ENCODE results near the gene TAPBP.
"Not testable (repeated sequence)": the region's sequence is repeated elsewhere in the genome, so short reads cannot be mapped to it uniquely, and the experiment has no call there.

Gene TAPBP

DNA sequence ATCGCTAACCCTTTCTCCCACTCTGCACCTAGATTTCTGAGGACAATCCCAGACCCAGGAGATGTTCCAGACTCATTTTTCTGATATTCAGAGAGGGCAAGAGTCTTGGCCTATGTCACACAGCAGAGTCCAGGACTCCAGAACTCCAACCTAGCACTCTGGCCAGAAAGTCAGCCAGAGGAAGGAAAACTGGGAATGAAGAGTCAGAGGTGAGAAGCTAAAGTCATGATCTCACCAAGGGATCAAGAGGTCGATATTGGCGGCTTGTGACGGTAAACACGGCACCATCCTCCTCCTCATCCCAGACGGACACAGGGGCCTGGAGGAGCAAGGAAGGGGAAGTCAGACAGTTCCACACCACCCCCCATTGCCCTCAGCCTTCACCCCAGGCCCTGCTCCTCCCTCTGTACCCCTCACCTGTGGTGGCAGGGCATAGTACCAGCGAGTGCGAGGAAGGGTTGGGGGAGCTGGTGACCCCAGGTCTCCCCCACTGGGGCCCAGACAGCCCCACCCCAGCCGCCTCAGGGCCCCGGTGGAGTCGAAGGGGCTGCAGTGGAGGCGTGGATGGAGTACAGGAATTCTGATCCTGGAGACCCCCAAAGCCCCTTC, 17.0 kb downstream of the TAPBP start:
- DNase-seq (ENCODE audit: low read depth) = no peak

DNA sequence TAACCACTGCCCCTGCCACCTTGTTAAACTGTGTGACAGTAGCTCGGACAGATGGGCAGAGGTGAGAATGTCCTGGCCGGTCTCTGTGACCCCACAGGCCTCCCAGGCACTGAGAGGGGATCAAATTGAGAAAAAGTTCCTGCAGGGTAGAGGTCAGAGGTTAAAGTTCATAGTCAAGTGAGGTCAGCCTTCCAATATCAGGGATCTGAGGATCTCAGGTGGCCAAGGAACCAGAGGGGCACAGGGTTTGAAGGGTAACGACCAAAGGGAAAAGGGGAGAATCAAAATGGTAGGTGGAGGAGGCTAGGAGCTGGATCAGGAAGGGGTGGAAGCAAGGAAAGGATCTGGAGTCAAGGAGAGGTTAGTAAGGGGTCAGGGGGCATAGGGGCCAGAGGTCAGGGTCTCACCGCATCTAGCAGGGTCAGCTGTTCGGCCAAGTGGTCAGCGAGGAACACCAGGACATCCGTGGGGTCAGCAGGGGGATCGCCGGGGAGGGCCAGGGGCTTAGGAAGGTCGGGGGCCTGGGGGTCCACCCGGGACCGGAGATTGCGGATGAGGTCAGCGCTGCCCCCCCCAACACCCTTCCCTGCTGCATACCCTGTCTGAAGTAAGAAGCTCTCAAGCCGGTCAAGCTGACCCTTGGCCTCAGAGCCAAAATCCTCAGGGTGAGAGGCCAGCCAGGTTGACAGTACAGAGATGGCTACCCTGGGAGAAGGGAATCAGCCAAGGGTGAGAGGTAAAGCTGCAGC, 18.1 kb downstream of the TAPBP start:
- DNase-seq (ENCODE audit: low read depth) = no peak

DNA sequence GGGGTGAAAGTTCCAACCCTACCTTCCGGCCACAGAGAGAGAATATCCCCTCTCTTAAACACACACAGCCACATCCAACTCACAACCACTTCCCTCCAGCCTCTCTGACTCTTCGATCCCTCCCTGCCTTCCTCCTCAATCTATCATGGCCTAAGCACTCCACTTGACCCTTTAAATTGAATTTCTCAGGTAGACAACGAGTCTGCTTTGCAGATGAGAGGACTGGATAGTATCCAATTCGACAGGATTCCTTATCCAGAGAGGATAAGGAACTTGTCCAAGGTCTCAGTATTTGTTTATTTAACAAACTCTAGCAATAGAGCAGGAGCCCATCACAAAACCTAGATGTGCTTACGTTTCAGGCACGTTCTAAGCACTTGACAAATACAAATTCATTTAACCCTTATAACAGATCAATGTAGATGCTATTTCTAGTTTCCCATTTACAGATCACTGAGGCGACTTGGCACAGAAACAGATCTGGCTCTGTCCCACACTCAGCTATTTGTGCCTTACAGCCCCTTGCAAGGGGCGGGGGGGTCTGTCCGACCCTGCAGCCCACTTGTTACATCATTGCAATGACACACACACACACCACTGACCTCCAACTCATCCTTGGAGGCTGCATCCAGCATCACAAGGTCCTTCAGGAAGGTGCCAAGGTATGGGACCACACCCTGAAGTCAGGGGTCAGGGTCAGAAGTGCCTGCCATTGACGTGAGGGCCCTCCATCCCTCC, 19.6 kb downstream of the TAPBP start:
- no peak for DNase-seq (ENCODE audit: low read depth)

DNA sequence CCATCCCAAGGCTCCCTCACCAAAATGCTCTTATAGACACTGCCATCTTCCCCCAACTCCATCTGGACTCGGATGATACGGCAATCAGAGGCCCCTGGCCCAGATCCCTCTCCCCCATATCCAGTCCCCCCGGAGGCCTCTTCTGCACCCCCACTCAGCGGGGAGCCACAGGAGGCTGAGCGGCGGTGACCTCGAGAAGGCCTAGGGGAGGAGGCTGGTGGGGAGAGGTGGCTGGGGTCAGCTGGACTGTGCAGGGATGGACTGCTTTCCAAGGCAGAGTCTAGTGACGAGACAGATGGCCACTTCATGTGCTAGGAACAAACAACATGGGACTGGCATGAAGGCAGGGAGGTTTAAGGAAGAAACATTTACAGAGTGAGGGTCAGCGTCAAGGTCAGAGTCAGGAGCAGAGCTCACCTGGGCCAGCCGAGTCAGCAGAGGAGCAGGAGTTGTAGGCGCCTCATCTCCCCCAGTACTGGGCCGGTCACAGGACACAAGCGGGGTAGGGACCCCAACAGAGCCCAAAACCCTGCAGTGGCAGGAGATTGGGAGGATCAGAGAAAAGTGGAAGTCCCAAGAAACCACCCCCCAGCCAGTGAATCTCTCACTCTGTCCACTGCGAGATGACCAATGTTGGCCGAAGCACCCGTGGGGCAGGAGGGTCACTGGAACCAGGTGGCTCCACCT, 20.7 kb downstream of the TAPBP start:
- DNase-seq (ENCODE audit: low read depth) = no peak

DNA sequence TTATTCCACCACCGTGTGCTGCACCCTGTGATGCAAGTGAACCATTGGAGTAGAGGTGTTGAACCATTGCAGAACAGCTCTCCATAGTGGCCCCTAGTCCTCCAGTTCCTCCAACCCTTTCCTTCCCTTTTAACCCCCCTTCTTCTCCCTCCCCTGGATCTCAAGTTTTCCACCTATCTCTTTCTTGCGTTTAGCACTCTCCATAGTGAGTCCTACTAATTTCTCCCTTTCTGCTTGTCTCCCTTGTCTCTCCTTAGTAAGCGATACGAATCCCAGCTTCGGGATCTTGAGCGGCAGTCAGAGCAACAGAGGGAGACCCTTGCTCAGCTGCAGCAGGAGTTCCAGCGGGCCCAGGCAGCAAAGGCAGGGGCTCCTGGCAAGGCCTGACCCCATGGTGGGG, 23.4 kb downstream of the TAPBP start:
- no peak for DNase-seq (ENCODE audit: low read depth)

DNA sequence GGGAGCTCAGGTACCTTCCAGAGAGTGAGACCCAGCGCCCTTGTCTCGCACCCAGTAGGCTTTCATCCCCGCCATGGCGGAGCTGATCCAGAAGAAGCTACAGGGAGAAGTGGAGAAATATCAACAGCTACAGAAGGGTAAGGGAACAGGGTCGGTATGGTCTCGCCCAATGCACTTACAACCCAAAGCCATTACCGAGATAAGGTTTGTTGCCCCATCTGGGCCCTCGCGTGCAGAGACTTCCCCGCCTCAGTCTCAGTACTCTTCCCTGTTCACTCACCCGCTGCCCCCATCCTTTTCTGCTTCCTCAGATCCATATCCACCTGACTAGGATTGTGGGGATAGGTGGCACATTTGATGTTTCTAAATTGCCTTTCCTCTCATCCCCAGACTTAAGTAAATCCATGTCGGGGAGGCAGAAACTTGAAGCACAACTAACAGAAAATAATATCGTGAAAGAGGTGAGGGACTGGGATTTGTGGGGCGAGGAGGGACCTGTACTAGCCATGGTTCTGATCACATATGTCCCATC, 24.0 kb downstream of the TAPBP start:
- DNase-seq (ENCODE audit: low read depth) = no peak

DNA sequence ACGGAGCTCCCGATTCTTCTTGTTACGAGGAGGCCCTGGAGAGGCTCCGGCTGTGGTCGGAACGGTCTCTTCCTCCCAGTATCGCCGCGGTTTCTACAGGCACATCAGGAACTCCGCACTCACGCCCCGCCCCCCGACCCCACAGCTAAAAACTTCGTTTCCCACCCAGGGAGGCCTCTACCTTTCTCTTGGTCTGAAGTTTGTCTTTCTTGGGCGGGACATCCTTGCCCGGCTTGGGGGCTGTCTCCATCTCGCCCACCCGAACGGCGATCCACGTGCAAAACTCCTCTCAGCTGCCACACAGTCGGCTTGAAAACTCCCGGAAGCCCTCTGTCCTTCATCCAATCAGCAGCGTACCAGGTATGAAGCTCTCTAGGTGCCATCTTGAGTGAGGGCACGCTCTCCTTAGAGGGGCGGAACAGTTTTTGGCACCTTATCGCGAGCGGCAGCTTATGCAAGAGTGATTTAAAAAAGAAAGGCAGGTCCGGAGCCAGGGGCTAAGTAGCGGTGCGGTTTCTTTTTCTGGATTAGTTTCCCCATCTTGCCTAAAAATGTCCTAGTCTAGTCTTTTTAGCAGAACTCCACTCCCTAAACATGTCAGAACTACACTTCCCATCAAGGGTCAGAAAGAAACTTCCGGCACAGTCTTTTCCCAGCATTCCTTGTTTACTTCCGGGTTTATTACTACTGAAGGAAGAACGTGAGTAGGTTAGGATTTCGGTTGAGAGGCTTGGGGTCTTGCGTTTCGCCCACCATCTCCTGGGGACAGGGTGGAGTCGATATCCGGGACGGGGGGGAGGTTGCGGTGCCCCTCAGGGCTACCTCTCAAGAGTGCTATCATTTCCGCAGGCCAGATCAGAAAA, 24.7 kb downstream of the TAPBP start, which contains the start of the genes PFDN6 and WDR46:
TSS of gene PFDN6 (plus strand) at position 681 of the 863 bp plus-strand sequence. CDS start 256 bp downstream, outside the sequence.
TSS of gene WDR46 (minus strand) at position 319 of the 863 bp plus-strand sequence. CDS start at position 250, 69 bp downstream.
- DNase-seq (ENCODE audit: low read depth) = peak; percentile 95

DNA sequence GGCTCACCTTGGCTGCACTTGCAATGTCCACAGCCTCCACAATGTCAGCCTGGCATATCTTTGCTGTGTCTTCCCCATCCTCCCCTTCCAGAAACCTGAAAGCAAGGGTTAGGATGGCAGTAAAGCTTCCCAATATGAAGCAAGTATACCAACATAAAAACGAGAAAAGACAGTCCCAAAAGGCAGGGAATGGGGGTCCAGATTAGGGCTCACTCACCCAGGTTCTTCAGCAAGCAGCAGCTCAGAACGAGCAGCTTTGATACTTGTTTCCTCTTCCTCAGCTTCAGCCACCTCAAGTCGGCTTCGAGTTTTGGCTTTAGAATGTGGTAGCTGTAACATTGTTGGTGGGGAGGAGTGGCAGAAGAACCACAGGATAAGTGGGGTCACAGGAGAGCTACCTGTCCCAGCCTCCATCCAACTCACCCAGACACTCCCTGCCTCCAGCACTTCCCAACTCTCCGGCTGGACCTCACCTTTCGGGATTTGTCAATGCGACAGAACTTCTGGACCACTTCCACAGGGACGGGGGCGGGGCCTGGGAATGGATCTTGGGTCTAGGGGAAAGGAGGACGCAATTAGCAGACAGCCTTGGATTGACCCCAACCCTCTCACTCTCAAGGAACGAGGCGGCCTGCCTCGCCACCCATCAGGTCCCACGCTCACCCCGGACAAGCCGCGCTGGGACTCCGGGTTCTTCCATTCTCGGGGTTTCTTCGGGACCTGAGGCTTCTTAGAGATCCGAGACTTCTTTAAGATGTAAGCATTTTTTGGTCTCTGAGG, 25.5 kb downstream of the TAPBP start:
- DNase-seq (ENCODE audit: low read depth) = no peak

DNA sequence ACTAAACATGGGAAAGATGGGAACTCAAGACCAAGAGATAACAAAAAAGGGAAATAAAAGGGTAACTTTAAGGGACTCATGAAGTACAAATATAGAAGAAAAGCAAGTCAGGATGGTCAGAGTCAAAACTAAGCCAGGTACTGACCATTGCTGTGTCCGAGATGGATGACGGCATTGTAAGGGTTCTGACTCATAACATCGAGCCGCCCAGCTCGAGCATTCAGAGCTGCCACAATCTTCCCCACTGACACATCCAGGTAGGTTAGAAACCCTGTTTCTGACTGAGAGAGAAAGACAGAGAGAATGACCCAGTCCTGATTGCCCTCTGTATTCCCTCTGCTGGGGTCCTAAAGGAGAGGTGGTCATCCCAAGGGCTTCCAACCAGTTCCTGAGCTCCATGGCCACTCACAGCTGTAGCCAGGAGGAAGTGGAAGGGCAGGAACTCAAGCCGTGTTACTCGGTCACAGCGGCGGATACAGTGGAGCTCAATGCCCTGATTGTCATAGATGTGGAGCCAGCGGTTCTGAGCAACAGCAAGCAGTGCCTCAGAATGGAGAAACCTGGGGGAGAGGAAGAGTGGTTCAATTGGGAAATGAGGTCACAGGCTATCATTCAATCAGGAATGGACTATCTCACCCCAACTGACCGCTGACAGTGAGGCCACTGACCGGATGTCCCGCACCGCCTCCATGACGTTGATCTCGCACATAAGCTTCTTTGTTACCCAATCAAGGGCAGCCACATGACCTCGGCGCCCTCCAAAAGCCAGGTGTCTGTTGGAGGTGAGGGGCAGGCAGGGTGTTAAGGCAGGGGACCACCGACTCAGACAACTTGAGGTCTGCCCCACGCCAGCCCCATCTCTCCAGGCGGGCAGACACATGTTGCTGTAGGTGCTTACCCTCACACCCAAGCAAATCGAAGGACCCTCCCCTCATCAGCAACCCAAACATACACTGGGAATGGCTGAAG, 26.6 kb downstream of the TAPBP start:
- DNase-seq (ENCODE audit: low read depth) = no peak

DNA sequence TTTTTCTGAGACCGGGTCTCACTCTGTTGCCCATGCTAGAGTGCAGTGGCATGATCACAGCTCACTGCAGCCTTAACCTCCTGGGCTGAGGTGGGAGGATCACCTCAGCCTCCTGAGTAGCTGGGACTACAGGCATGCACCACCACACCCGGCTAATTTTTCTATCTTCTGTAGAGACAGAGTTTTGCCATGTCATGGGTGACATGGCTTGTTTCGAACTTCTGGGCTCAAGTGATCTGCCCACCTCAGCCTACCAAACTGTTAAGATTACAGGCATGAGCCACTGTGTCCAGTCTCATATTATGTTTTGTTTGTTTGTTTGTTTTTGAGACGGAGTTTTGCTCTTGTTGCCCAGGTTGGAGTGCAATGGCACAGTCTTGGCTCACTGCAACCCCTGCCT, 28.7 kb downstream of the TAPBP start:
- not testable (repeated sequence) for DNase-seq (ENCODE audit: low read depth)

DNA sequence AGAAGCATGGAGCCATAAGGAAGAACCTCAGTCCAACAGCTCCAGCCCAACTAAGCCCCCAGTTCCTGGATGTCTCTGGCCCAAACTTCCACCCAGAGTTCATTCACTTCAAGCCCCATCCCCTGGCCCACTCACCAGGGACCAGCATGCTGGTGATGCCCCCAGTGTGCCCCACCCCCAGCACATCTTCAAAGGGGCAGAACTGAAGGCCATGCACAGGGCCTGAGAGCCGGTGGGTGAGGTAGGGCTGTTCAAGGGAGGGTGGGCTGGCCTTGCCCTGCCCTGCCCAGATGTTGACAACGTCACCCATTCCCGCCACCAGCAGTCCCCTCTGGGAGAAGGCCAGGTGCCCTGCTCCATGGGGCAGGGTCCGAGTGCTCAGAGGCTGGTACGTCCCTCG, 33.3 kb downstream of the TAPBP start:
- no peak for DNase-seq (ENCODE audit: low read depth)

DNA sequence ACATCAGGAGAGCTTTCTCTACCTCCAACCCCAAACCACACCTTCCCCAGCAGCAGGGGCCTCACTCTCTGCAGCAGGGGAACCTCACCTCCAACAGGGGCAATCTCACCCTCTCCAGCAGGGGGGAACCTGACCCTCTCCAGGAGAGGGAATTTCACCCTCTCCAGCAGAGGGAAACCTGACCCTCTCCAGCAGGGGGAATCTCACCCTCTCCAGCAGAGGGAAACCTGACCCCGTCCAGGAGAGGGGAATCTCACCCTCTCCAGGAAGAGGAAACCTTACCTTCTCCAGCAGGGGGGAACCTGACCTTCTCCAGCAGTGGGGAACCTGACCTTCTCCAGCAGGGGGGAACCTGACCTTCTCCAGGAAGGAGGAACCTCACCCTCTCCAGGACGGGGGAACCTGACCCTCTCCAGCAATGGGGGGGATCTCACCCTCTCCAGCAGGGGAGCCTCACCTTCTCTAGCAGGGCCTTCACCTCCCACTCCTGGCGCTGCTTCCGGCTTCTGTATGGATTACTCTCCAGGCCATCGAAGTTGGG, 33.8 kb downstream of the TAPBP start:
- peak; percentile 66 for DNase-seq (ENCODE audit: low read depth)

DNA sequence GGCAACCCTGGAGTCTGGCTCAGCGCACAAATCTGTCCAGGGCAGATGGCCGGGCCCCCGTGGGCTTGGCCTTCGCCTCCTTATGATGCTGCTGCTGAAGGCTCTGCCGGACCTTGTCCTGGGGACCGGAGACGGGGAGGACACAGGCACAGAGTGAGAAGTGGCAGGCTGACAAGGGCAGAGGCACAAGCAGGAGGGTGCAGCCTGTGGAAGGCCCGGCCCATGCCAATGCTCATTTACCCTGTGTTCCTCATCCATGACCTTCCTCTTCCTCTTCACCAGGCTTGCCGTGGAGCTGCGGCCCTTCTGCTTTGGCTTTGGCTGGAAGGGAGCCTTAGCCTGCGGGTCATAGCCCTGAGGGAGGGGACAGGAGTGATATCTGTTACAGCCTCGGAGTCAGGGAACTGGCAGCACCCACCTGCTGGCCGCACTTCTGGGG, 34.6 kb downstream of the TAPBP start:
- no peak for DNase-seq (ENCODE audit: low read depth)

DNA sequence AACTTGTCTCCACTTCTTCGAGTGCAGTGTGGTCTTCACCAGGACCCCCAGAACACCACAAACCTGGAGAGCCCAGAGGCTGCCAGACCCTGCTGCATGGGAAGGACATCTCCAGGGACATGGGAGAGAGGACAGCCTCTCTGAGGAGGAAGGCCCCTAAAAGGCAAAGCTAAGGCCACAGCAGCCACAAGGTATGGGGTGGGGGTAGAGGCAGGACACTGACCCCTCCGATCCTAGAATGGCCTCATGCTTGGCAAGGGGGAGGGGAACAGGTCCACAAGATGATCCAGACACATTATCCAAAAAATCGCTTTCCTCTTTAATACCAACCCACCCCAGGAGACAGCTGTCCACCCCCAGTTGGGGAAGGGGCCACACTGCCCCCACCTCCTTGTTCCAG, 35.1 kb downstream of the TAPBP start:
- DNase-seq (ENCODE audit: low read depth) = no peak

DNA sequence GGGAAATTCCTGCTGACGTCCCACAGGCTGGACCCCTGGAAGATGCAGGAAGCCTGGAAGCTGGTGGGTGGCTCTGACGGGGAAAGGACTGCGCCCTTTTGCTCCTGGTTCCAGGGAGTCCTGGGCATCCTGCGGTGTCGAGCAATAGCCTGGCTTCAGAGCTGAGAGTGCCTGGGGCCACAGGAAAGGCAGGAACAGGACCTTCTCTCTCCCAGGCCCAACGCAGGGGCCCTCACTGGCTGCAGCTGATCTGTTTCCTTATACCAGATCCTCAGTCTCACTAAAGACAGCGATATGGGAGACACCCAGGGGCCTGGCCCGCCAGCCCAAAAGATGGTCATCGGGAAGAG, 35.5 kb downstream of the TAPBP start:
- DNase-seq (ENCODE audit: low read depth) = no peak

DNA sequence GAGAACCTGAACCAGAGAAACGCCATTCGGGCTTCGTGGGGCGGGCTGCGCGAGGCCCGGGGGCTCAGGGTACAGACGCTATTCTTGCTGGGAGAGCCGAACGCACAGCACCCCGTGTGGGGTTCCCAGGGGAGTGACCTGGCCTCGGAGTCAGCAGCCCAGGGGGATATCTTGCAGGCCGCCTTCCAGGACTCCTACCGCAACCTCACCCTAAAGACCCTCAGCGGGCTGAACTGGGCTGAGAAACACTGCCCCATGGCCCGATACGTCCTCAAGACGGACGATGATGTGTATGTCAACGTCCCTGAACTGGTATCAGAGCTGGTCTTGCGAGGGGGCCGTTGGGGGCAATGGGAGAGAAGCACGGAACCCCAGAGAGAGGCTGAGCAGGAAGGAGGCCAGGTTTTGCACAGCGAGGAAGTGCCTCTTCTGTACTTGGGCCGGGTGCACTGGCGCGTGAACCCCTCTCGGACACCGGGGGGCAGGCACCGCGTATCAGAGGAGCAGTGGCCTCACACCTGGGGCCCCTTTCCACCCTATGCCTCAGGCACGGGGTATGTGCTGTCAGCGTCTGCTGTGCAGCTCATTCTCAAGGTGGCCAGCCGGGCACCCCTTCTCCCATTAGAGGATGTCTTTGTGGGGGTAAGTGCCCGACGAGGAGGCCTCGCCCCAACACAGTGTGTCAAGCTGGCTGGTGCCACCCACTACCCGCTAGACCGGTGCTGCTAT, 36.1 kb downstream of the TAPBP start:
- no peak for DNase-seq (ENCODE audit: low read depth)

DNA sequence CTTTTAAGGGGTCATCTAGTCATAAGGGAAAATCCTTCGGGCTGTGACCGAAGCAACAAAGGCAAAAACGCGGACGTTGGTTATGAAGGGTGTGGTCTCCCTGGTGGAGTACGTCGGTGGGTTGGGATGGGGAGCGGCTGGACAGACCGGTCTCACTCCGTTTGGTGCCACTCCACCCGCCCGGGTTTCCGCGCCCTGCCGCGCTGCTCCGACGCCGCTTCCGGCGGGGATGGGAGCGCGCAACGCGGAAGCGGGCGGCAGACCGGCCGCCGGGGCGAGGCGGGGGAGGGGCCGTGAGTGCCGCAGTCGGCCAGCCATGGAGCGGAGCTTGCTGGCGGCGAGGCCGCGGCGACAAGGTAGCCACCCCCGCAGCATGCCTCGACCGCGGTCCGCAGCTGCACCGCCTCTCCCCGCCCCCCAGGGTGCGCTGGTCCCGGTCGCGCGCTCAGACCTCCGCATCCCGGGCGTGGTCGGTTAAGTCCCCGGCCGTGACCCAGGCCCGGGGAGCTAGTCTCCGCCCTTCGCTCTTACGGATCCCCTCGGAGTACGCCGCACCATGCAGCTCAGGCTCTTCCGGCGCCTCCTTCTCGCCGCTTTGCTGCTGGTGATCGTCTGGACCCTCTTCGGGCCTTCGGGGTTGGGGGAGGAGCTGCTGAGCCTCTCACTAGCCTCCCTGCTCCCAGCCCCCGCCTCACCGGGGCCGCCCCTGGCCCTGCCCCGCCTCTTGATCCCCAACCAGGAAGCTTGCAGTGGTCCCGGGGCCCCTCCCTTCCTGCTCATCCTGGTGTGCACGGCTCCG, 36.8 kb downstream of the TAPBP start, which contains the start of gene B3GALT4:
TSS of gene B3GALT4 (plus strand) at position 260 of the 799 bp plus-strand sequence. CDS start at position 557, 297 bp downstream.
- DNase-seq (ENCODE audit: low read depth) = peak; percentile 79
